HEK293 (cell line): ENCODE measurements around the gene APOH.

Experiments
- CTCF ChIA-PET: fragments of 350-600 bp; formaldehyde crosslinking; extraction: SDS; loops from one replicate; lab custom pipeline; 2021; ENCODE audit warnings: antibody characterized with exemption; lab: Yijun Ruan, JAX
- POLR2A ChIA-PET: fragments of 300-600 bp; formaldehyde crosslinking; extraction: SDS; loops from one replicate; lab custom pipeline; 2020; ENCODE audit warnings: antibody characterized with exemption, inconsistent platforms; lab: Yijun Ruan, JAX
- H3K27ac ChIP-seq: fragments of 200-500 bp; sonication (Bioruptor generic); 2 replicates; pipeline ENCODE4 v1.5.1; 2014; ENCODE audit warnings: low read depth, low read length, control low read depth, inconsistent platforms; ENCODE audit errors: extremely low read depth
- H3K36me3 ChIP-seq, 2 experiments: fragments of 200-500 bp in 1 of 2; sonication (Bioruptor generic) in 1 of 2; 1 replicate in 1 of 2; 2 replicates in 1 of 2; pipeline ENCODE4 v1.5.1; 2014 to 2017; ENCODE audit warnings: inconsistent platforms in 2 of 2, low read length in 2 of 2; ENCODE audit not compliant: control insufficient read depth in 2 of 2, insufficient read depth in 1 of 2
- H3K4me1 ChIP-seq: fragments of 200-500 bp; sonication (Bioruptor generic); 2 replicates; pipeline ENCODE4 v1.5.1; 2014; ENCODE audit warnings: mild to moderate bottlenecking, low read length, inconsistent platforms; ENCODE audit not compliant: control insufficient read depth, insufficient read depth
- H3K4me3 ChIP-seq: 2 replicates; pipeline ENCODE4 v1.5.1; 2011; ENCODE audit warnings: low read depth, mild to moderate bottlenecking, control low read depth, low read length, moderate library complexity
- H3K9me3 ChIP-seq: fragments of 200-500 bp; sonication (Bioruptor generic); 2 replicates; pipeline ENCODE4 v1.5.1; 2014; ENCODE audit warnings: low read depth, low read length, inconsistent platforms; ENCODE audit not compliant: control insufficient read depth, insufficient read depth
- ATF2 ChIP-seq: fragments of 450-650 bp; formaldehyde crosslinking; IDR thresholded peaks from 2 replicates; pipeline ENCODE4 v1.5.1; 2016; ENCODE audit warnings: missing biosample characterization, missing genetic modification characterization, low read depth
- PRDM1 ChIP-seq: fragments of 450-650 bp; formaldehyde crosslinking; IDR thresholded peaks from 2 replicates; pipeline ENCODE4; 2016; ENCODE audit warnings: missing biosample characterization, missing genetic modification characterization
- SETDB1 ChIP-seq: IDR thresholded peaks from one replicate; pipeline ENCODE4 v1.6.1; 2017; ENCODE audit warnings: mild to moderate bottlenecking, low read length, moderate library complexity, mixed read lengths; ENCODE audit not compliant: insufficient read length
- ZNF146 ChIP-seq: fragments of 450-650 bp; formaldehyde crosslinking; IDR thresholded peaks from 2 replicates; pipeline ENCODE4 v1.5.1; 2016; ENCODE audit warnings: missing biosample characterization, missing genetic modification characterization
- ZNF184 ChIP-seq: fragments of 450-650 bp; IDR thresholded peaks from 2 replicates; pipeline ENCODE4 v1.5.1; 2018; ENCODE audit warnings: missing biosample characterization, mild to moderate bottlenecking, missing genetic modification characterization
- ZNF394 ChIP-seq: fragments of 450-650 bp; formaldehyde crosslinking; IDR thresholded peaks from 2 replicates; pipeline ENCODE4 v1.5.1; 2016; ENCODE audit warnings: missing biosample characterization, missing genetic modification characterization, mild to moderate bottlenecking, moderate library complexity, borderline replicate concordance
- ZNF529 ChIP-seq: fragments of 450-650 bp; formaldehyde crosslinking; IDR thresholded peaks from 2 replicates; pipeline ENCODE4 v1.5.1; 2017; ENCODE audit warnings: missing genetic modification characterization, missing biosample characterization; ENCODE audit not compliant: insufficient replicate concordance
- ZNF596 ChIP-seq: fragments of 450-650 bp; IDR thresholded peaks from 2 replicates; pipeline ENCODE4 v1.5.0; 2018; ENCODE audit warnings: missing biosample characterization, mild to moderate bottlenecking, missing genetic modification characterization, moderate library complexity
- ZNF645 ChIP-seq: fragments of 450-650 bp; formaldehyde crosslinking; IDR thresholded peaks from 2 replicates; pipeline ENCODE4; 2016; ENCODE audit warnings: missing biosample characterization, missing genetic modification characterization
- ZNF654 ChIP-seq: fragments of 450-650 bp; formaldehyde crosslinking; IDR thresholded peaks from 2 replicates; pipeline ENCODE4 v1.5.1; 2016; ENCODE audit warnings: low read depth, missing biosample characterization, missing genetic modification characterization
- ZSCAN18 ChIP-seq: fragments of 450-650 bp; formaldehyde crosslinking; IDR thresholded peaks from 2 replicates; pipeline ENCODE4 v1.5.1; 2016; ENCODE audit warnings: missing biosample characterization, missing genetic modification characterization
- TF ChIP-seq, protein P1 (sequence below): fragments of 450-650 bp; formaldehyde crosslinking; IDR thresholded peaks from 2 replicates; pipeline ENCODE4 v1.5.1; 2017; ENCODE audit warnings: missing biosample characterization, missing genetic modification characterization

APOH gene

DNA sequence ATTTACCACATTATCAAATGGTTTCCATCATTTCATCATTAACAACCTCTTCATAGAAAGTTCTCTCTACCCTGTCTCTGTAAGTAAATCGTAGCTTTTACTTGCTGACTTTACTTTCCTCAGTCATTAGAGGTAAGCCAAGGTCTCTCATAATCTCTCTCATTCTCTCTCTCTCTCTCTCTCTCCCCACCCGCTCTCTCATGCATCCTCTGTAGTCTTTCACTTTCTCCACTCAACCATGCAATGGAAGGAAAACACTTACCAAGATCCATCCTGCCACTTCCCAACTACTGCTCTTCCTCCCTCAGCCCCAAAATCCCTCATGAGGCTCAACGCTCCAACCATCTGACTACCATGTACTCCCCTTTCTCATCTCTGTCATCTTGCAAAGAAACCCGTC is 43.4 kb downstream of the APOH start:
- POLR2A ChIA-PET = interaction anchor here (0.6 kb wide), 1 partner anchor 334 kb away, joined by 6 read pairs; no protein-coding TSS in a partner anchor
- no peak overlapping the region for H3K27ac ChIP-seq
- peaks cover 25 to 31% of the 10 kb centered on the region in 2 experiments for H3K36me3 ChIP-seq
- H3K4me3 ChIP-seq = no peak overlapping the region
- CTCF ChIA-PET = no interaction called here
- H3K4me1 ChIP-seq = peaks cover 9% of the 10 kb centered on the region
- TF ChIP-seq ZNF146 (tag by site-specific recombination) (no peak), ZNF596 (tag by site-specific recombination) (peak; percentile 89), ZSCAN18 (tag by site-specific recombination) (no peak), PRDM1 (peak; percentile 95)
- H3K9me3 ChIP-seq = no peaks in the 10 kb centered on the region

- TF ChIP-seq ZNF184 (tag by site-specific recombination) (peak; percentile 96), SETDB1 (peak; percentile 33), ZNF645 (tag by site-specific recombination) (no peak), ZNF146 (tag by site-specific recombination) (no peak)
- TF ChIP-seq, all 188 proteins: peak for 2
- Histone ChIP-seq H3K4me3 (no peak overlapping the region), H3K36me3 (peaks cover 31 to 37% of the 10 kb centered on the region in 2 experiments), H3K27ac (no peak overlapping the region), H3K4me1 (no peaks in the 10 kb centered on the region; the same call in 1 of the 2 replicates), H3K9me3 (no peaks in the 10 kb centered on the region)
- ChIA-PET POLR2A (no interaction called here), CTCF (interaction anchor here (1.2 kb wide), 1 partner anchor 16 kb away, joined by 3 read pairs; no protein-coding TSS in a partner anchor)
Measured at GRCh38 chr17:66184392-66184791, 44.8 kb downstream of the APOH start.

DNA sequence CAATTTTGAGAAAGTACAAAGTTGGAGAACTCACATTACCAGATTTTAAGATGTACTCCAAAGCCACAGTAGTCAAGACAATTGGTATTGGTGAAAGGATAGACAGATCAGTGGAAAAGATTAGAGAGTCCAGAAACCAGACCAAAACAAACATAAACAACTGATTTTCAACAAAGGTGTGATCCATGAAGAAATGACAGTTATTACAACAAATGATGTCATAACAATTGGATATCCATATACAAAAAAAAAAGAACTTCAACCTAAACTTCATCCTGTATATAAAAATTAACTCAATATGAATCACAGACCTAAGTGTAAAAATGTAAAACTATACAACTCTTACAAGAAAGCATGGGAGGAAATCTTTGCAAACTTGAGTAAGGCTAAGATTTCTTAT is 45.7 kb downstream of the APOH start:
- CTCF ChIA-PET = interaction anchor here (1.2 kb wide), 1 partner anchor 17 kb away, joined by 3 read pairs; no protein-coding TSS in a partner anchor
- POLR2A ChIA-PET = no interaction called here

GRCh38 chr17:66178642-66179041 is 50.6 kb downstream of the APOH start:
- H3K4me1 ChIP-seq = peaks cover 15% of the 10 kb centered on the region; the same call in 1 of the 2 replicates
- TF ChIP-seq ZNF529 (tag by site-specific recombination) (peak; percentile 4), ZNF654 (tag by site-specific recombination) (no peak), ZNF394 (tag by site-specific recombination) (no peak)
- no peak overlapping the region for H3K27ac ChIP-seq
- no peak overlapping the region for H3K4me3 ChIP-seq
- no peaks in the 10 kb centered on the region for H3K9me3 ChIP-seq
- H3K36me3 ChIP-seq = peaks cover 37 to 49% of the 10 kb centered on the region in 2 experiments
- ChIA-PET POLR2A (no interaction called here), CTCF (interaction anchor here (1.3 kb wide), 1 partner anchor 13 kb away, joined by 4 read pairs; no protein-coding TSS in a partner anchor)

More for the DNA sequence above, 45.7 kb downstream of the APOH start:
- TF ChIP-seq, protein P1, sequence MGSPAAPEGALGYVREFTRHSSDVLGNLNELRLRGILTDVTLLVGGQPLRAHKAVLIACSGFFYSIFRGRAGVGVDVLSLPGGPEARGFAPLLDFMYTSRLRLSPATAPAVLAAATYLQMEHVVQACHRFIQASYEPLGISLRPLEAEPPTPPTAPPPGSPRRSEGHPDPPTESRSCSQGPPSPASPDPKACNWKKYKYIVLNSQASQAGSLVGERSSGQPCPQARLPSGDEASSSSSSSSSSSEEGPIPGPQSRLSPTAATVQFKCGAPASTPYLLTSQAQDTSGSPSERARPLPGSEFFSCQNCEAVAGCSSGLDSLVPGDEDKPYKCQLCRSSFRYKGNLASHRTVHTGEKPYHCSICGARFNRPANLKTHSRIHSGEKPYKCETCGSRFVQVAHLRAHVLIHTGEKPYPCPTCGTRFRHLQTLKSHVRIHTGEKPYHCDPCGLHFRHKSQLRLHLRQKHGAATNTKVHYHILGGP (tag by site-specific recombination) = no peak
- TF ChIP-seq ATF2 (tag by site-specific recombination) = peak; percentile 79
- H3K36me3 ChIP-seq = peaks cover 31 to 35% of the 10 kb centered on the region in 2 experiments
- H3K4me1 ChIP-seq = no peaks in the 10 kb centered on the region; the same call in 1 of the 2 replicates
- H3K9me3 ChIP-seq = no peaks in the 10 kb centered on the region
- no peak overlapping the region for H3K27ac ChIP-seq
- no peak overlapping the region for H3K4me3 ChIP-seq
